GM12864 (cell line): ENCODE data around the gene KYAT1.

Experiments used
- DNase-seq: peaks from one replicate; pipeline ENCODE4 v3.0.0-alpha.2; 2011; ENCODE audit warnings: low read depth
- H3K4me3 ChIP-seq: 2 replicates; pipeline ENCODE4 v1.5.1; 2011; ENCODE audit warnings: mild to moderate bottlenecking, low read depth, low read length, control low read depth
- CTCF ChIP-seq: IDR thresholded peaks from 2 replicates; pipeline ENCODE4 v1.5.1; 2011; ENCODE audit warnings: low read depth, mild to moderate bottlenecking, moderate library complexity, low read length, control low read depth, inconsistent platforms; ENCODE audit errors: missing control alignments

KYAT1 gene

DNA sequence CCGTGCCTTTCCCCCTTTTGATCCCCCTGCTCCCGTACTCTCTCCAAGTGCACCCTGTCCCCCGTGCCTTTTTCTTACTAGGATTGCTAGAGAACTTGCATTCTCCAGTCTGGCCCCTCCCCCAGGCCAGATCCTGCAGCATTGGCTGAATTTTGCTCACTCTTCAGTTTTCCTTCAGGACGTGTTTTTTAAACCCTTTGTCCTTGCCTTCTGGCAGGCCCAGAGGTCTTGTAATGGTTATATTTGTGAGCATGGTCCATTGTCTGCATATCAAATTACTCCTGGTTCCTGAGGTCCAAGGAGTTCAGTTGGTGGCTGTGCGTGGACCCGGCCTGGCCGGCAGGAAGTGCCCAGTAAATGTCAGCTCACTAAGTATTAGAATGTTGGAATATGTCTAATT is 94.1 kb downstream of the KYAT1 start:
- TF ChIP-seq CTCF: no peak
- H3K4me3 ChIP-seq: peak overlapping the region; percentile 99
- DNase-seq: no peak

DNA sequence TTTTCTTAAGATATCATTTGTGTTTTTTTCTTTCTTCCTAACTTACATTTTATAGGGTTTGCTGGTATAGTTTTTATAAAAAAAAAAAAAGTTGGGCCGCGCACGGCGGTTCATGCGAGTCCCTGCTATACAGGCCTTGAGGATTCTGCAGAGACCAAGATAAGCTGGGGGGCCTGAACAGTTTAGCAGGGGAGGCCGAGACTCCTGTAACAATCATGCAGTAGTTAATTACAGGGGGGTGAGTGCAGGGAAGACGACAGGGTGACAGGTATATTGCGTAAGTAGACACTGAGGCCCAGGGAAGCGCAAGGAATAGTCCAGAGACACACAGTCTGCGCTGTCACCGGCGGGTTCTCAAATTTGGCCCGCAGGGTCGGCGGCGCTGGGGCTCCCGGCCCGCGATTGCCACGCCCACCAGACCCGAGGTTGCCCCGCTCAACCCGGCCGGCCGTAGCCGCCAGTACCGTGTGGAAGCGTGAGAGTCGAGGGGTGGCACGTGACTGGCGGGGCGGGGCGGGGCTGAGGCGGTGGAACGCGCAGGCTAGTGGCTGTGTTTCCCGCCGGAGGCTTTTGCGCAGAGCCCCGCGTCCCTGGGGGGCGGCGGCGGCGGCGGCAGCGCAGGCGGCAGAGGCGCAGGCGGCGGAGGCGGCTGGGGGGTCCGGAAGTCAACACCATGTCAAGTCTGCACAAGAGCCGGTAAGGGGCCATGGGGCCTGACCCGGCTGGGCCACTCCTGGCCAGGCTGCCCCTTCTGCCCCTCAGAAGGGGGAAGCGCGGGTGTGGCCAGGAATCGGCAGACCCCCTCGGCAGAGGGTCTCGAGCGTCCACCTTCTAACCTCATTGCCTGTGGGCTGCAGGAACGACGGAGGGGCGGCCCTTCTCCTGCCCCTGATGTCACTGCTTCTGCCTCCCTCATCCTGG is 94.8 kb downstream of the KYAT1 start, which contains the start of gene TBC1D13:
Gene TBC1D13, plus strand, starts transcription at position 573 of the 921 bp plus-strand sequence. Its CDS starts 101 bp downstream, at position 674.
- peak; percentile 48 for DNase-seq
- H3K4me3 ChIP-seq: peak within 1 kb of the TSS; percentile 99
- TF ChIP-seq CTCF: no peak

GRCh38 chr9:128785427-128785826 is 96.3 kb downstream of the KYAT1 start:
- DNase-seq: no peak
- H3K4me3 ChIP-seq: no peak overlapping the region
- no peak for TF ChIP-seq CTCF
